Thoracic aorta (tissue), 2 donors: ENCODE data around the gene RGL3. TPM values are rescaled to one million over a fixed set of nuclear protein-coding genes. Genes with fewer than 3 reads are reported as not detected.

Experiments
- ATAC-seq: fragments of 150-250 bp; one replicate; pipeline ENCODE4 v1.8.0; 2017; ENCODE audit warnings: low read depth; ENCODE audit not compliant: insufficient number of reproducible peaks, low FRiP score
- DNase-seq: peaks from one replicate; pipeline ENCODE4 v3.0.0-alpha.2; 2020; ENCODE audit warnings: low spot score
- H3K27ac ChIP-seq, 2 donors: fragments of 200-600 bp; sonication (generic); 1 replicate in 1 of 2; 2 replicates in 1 of 2; pipeline ENCODE4 v1.5.1; 2016; ENCODE audit warnings: mild to moderate bottlenecking in 2 of 2, moderate library complexity in 2 of 2
- H3K27me3 ChIP-seq: fragments of 200-600 bp; sonication (generic); replicated peaks from 2 replicates; pipeline ENCODE4 v1.6.0; 2016; ENCODE audit warnings: mild to moderate bottlenecking; ENCODE audit not compliant: insufficient read depth
- H3K36me3 ChIP-seq: fragments of 200-600 bp; sonication (generic); one replicate; pipeline ENCODE4 v1.5.1; 2016
- H3K4me1 ChIP-seq, 2 donors: fragments of 200-600 bp; sonication (generic); 1 replicate in 1 of 2; 2 replicates in 1 of 2; pipeline versions ENCODE4 v1.5.1 to v1.6.0; 2016; ENCODE audit warnings: low read depth in 2 of 2, mild to moderate bottlenecking in 1 of 2; ENCODE audit not compliant: control insufficient read depth in 1 of 2
- H3K4me3 ChIP-seq: fragments of 200-600 bp; sonication (generic); 2 replicates; pipeline ENCODE4 v1.5.1; 2016; ENCODE audit warnings: mild to moderate bottlenecking
- H3K9me3 ChIP-seq: fragments of 200-600 bp; sonication (generic); 2 replicates; pipeline ENCODE4 v1.5.1; 2016
- total RNA-seq, 2 donors: library from RNA; depleted of rRNA; stranded (reverse); fragments of >200 nt; gene quantifications; one replicate each; pipeline versions ENCODE4 v1.1.0 to v1.2.3, GENCODE V29; 2016
- TF ChIP-seq, protein P1 (sequence below): fragments of 200-600 bp; sonication (generic); IDR thresholded peaks from one replicate; pipeline ENCODE4 v1.5.1; 2019; ENCODE audit warnings: antibody characterized with exemption

Gene RGL3
- total RNA-seq, 2 donors from 2014 or later, result 43.6 to 47.4 TPM

DNA sequence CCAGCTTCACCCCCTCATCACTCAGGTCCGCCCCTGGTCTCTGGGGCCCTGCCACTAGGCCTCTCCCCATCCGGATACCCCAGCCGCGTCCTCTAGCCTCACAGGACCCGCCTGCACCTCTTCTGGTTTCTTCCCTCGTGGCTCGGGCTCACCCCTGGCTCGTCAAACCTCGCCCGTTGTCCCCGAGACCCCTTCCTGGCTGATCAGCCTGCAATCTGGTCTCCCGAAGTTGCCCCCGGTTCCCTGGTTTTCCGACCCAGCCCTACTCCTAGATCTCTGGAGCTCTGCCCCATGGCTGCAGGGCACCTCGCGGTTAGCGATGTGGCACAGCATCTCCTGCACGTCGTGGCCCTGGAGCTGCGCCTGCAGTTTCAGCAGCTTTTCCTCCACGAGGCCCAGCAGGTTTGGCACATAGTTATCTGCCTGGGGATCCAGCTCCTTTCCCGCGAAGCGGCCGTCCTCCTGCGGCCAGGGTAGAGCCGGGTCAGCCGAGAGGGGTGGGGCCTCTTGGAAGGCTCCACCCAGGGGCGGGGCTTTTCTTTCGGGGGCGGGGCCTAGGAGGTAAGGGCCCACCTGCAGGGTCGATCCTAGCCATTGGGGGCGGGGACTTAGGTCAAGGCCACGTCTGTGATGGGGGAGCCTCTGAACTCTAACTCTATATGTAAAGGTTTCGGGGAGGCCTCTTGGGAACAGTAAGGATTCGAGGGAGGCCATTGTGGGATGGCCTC lies 2.4 kb upstream of the RGL3 start:
- peaks cover 13% of the 10 kb centered on the region for H3K27me3 ChIP-seq
- ATAC-seq, result no peak
- no peak for DNase-seq
- H3K36me3 ChIP-seq, result no peaks in the 10 kb centered on the region
- peak overlapping the region; percentile 68 for H3K4me3 ChIP-seq
- peaks cover 17 to 45% of the 10 kb centered on the region in 2 donors for H3K4me1 ChIP-seq
- TF ChIP-seq, protein P1, sequence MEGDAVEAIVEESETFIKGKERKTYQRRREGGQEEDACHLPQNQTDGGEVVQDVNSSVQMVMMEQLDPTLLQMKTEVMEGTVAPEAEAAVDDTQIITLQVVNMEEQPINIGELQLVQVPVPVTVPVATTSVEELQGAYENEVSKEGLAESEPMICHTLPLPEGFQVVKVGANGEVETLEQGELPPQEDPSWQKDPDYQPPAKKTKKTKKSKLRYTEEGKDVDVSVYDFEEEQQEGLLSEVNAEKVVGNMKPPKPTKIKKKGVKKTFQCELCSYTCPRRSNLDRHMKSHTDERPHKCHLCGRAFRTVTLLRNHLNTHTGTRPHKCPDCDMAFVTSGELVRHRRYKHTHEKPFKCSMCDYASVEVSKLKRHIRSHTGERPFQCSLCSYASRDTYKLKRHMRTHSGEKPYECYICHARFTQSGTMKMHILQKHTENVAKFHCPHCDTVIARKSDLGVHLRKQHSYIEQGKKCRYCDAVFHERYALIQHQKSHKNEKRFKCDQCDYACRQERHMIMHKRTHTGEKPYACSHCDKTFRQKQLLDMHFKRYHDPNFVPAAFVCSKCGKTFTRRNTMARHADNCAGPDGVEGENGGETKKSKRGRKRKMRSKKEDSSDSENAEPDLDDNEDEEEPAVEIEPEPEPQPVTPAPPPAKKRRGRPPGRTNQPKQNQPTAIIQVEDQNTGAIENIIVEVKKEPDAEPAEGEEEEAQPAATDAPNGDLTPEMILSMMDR, result no peak
- no peaks in the 10 kb centered on the region for H3K9me3 ChIP-seq
- H3K27ac ChIP-seq, result peak overlapping the region; percentile 25 to 52

DNA sequence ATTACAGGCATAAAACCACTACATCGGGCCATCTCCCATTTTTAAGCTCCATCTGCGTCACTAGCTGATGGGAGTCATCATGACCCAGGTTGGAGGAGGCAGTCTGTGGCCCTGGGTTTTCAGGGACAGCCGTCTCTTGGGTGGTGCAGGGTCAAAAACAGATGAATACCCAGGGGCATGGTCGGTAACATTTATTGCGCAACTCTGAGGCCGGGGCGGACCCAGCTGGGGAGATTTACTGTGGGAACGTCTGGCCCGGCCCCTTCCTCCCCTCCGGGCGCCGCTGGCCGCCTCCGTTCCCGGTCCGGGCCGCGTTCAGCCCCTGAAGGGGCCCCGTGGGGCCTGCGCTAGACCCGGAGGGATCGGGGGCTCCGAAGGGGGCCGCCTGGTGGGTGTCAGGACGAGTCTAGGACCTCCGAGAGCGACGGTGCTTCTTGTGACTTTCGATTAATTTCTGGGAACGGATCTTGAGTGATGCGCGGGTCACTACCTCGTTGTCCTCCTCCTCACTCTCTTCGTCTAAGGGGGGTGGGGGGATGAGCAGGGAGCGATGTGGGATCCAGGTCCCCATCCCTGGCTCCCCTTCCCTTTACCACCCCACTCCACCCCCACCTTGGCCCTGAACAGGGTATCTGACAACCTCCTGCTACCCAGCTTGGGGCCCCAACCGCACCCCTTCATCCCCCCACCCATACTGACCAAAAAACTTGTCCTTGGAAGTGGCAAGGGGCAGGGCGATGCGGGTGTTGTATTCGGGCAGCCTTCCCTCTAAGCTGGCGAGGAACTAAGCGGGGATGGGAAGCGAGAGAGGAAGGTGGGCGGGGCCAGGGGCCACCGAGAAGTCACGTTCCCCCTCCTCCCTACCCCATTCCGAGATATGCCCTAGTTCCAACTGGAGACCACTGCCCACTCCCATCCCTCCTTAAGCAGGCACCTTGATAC lies 1.6 kb upstream of the RGL3 start:
- Histone ChIP-seq H3K27me3 (peaks cover 13% of the 10 kb centered on the region), H3K36me3 (no peaks in the 10 kb centered on the region), H3K27ac (peak overlapping the region; percentile 25 to 52), H3K4me1 (peaks cover 17 to 45% of the 10 kb centered on the region in 2 donors), H3K9me3 (no peaks in the 10 kb centered on the region), H3K4me3 (peak overlapping the region; percentile 68)
- ATAC-seq, result peak; percentile 12
- no peak for DNase-seq
- TF ChIP-seq, protein P1, result no peak

DNA sequence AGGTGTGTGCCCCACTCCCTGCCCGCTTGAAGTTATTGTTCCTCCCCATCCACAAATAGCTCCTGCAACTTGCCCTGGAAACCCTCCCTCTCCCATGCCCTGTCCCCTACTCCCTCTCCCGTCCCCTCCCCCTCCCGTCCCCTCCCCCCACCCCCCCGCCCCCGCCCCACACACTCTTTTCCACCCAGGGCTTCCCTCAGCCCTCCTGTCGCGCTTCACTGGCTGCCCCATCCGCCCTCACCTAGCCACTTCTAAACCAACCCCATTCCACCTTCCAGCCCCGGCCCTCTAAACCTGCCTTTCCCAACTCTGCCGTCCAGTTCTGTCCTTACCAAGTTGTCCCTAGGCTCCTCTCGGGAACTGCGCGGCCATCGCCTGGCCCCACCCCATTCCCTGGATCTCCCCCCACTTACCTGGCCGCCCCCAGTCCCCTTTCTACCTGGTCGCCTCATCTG lies 993 bp downstream of the RGL3 start:
- TF ChIP-seq, protein P1, result no peak
- peaks cover 17 to 42% of the 10 kb centered on the region in 2 donors for H3K4me1 ChIP-seq
- H3K27ac ChIP-seq, result no peak overlapping the region
- no peaks in the 10 kb centered on the region for H3K36me3 ChIP-seq
- DNase-seq, result no peak
- ATAC-seq, result no peak
- H3K9me3 ChIP-seq, result no peaks in the 10 kb centered on the region
- H3K4me3 ChIP-seq, result peak overlapping the region; percentile 74
- H3K27me3 ChIP-seq, result peaks cover 13% of the 10 kb centered on the region

- Histone ChIP-seq H3K27me3 (peaks cover 7% of the 10 kb centered on the region), H3K4me3 (no peak overlapping the region), H3K4me1 (peaks cover 6 to 26% of the 10 kb centered on the region in 2 donors), H3K9me3 (no peaks in the 10 kb centered on the region), H3K27ac (no peak overlapping the region), H3K36me3 (no peaks in the 10 kb centered on the region)
- TF ChIP-seq, protein P1, result no peak
- ATAC-seq, result no peak
- DNase-seq, result no peak
Measured at GRCh38 chr19:11416346-11417052, 2.6 kb downstream of the RGL3 start.
